HG03108 (cell line): Measurements from ENCODE around the gene MICA.
"Not testable (repeated sequence)": the region's sequence is repeated elsewhere in the genome, so short reads cannot be mapped to it uniquely, and the experiment has no call there.

Experiments used
- ATAC-seq: cut with Tn5 transposase; IDR thresholded peaks from one replicate; pipeline ENCODE4 v1.9.1; 2021; ENCODE audit warnings: moderate library complexity; ENCODE audit not compliant: unreplicated experiment

MICA gene

DNA sequence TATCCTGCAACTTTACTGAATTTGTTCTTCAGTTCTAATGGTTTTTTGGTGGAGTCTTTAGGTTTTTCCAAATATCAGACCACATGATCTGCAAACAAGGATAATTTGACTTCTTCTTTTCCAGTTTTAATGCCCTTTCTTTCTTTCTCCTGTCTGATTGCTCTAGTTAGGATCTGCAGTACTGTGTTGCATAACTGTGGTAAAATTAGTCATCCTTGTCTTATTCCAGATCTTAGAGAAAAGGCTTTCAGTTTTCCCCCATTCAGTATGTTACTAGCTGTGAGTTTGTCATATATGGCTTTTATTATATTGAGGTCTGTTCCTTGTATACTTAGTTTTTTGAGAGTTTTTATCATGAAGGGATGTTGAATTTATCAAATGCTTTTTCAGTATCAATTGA, 4.3 kb downstream of the MICA start:
- no peak for ATAC-seq

DNA sequence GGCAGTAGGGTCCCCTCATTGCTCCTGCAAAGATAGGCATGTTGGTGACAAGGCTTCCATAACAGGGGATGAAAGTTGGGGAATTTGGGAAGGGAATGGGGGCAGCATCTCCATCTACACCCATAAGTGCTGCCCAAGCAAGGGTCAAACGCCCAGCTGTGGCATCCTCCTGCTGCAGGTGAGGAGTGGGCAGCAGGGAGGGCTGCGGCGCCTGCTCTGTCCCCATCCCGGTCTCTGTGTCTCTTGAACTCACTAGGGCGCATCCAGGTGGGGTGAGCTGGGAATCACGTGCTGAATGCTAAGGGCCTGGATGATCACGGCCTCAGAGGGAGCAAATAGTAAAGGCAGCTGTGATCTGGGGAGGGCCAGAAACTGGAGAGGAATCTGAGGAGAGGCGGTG, 9.1 kb downstream of the MICA start:
- no peak for ATAC-seq

DNA sequence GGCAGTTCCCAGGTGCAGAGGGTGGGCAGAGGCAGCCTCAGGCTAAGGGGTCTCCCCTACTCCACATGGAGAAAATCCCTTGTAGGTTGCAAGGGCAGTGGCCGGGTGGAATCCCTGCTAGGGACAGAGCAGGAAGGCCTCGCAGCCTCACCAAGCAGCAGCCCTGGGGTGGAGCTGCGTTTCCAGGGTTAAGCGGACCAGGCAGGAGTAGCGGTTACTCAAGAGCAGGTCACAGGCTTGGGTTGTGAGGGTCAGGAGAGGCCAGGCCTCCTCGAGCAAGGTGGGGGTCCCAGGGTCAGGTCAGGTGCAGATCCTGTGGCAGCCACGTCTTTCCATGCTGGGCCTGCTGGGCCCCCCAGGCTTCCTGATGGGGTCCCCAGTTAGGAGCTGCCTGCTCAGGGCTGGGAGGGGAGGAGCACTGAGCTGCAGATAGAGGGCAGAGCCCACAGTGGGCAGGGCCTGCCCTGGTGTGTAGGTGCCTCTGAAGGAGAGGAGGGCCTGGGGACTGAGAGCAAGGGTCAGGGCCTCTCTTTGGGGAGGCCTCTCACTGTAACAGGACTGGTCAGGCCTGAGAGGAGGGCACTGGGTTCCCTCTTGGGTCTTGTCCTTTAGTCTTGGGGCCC, 10.9 kb downstream of the MICA start:
- ATAC-seq: not testable (repeated sequence)

DNA sequence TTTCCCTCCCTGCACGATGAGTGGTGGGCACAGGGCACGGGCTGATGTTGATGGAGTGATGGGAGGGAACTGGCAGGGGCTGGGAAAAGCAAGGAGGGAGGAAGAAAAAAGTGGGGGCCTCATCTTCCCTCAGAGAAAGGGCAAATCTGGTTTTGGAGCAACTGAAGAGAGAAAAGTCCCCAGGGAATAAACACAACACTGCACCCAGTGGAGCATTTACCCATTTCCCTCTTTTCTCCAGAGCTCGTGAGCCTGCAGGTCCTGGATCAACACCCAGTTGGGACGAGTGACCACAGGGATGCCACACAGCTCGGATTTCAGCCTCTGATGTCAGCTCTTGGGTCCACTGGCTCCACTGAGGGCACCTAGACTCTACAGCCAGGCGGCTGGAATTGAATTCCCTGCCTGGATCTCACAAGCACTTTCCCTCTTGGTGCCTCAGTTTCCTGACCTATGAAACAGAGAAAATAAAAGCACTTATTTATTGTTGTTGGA, 11.4 kb downstream of the MICA start:
- ATAC-seq: no peak

DNA sequence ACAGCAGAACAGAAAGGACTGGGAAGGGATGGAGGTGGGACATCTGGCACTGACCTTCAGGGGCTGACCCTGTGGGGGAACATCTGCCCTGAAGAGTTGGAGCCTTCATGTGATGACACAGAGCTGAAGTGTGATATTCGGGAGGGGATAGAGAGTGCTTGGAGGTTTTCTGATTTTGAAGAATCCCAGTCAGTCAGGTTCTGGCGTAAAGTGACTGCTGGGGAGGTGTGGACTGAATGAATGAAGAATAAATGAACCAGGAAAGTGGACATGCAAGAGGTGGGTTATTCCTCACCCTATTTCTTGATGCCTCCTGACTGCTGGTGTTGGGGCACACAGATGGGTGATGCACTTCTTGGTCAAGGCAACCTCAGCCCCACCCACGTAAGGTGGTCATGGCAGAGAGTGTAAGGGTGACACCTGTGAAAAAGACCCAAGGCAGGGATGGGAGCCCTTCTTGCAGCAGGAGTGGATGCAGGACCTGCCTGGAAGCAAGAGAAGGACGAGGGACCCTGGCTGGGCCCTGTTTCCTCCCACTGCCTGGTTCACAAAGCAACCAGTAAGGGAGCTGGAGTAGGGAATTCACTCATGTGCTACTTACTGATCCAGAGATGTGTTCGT, 13.1 kb downstream of the MICA start:
- no peak for ATAC-seq

DNA sequence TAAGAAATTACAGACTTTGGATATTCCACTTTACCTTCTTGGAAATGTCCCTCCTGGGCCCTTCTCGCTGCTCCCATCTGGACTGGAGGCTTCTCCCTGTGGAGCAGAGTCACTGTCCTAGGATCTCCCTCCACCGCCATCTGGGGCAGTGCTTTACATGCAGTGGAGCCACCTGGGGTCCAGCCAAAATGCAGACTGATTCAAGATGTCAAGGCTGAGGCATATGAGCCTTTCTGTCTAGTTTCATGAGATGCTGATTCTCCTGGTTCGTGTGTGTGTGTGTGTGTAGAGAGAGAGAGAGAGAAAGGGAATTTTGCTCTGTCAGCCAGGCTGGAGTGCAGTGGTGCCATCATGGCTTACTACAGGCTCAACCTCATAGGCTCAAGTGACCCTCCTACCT, 14.9 kb downstream of the MICA start:
- ATAC-seq: no peak

DNA sequence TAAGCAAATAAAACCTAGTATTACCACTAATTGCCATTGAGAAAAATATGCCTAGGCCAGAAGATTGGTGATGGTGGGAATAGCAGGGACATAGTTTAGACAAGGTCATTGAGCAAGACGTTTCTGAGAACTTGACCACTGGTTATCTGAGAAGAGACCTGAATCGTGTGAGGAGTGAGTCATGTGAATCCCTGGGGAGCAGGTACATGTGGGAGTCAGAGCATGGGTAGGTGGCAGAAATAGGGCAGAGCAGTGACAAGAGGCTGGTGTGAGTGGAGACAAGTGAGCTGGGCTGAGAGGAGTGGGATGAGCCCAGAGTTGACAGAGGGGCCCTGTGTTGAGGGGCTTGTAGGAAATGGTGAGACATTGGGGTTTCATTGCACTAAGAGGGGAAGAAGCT, 16.4 kb downstream of the MICA start:
- no peak for ATAC-seq

DNA sequence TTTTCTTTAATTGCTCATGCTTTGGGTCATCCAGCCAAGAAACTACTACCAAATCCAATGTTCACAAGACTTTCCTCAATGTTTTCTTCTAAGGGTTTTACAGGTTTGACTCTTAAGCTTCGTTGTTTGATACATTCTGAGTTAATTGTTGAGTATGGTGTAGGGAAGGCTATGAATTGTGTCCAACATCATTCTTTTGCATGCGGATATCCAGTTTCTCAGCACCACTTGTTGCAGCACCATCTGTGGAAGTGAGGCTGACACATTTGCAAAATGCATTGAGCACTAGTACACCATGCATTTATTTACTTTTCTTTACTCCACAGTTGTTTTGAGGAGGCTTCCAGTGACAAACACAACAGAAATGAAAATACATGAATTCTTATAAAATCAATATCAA, 17.2 kb downstream of the MICA start:
- ATAC-seq: no peak

DNA sequence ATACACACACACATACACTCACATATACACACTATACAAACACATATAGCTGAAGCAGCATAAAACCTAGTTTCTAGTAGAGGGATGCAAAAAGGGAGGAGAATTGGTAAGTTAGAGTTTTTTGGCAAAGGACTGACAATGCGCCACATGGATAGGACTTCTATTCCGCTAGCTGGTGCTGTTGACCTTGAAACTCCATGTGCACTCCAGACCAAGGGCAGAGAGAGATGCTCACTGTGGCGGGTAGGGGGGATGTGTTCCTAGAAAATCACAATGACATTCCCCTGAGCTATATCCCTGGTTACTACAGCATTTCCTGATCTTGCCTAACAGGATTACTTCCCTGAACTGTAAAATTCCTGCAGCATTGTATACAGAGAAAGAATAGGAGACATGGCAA, 19.2 kb downstream of the MICA start:
- no peak for ATAC-seq

DNA sequence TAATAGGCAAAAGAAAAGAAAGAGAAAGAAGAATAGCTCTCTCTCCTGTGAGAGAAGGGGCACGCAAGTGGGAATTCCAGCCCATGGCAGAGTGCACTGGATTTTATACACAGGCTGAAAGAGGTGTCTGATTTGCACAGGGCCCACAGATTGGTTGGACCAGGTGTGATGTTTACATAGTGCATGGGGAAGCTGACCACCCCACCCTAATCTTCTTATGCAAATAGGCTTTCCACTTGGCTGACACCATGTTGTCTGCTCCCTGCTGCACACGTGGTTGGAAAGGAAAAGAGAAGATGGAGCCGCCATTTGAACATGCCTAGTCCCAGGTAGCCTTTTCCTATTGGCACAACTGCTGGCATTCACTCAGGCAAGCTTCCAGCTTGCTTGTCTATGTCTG, 20.2 kb downstream of the MICA start:
- no peak for ATAC-seq

DNA sequence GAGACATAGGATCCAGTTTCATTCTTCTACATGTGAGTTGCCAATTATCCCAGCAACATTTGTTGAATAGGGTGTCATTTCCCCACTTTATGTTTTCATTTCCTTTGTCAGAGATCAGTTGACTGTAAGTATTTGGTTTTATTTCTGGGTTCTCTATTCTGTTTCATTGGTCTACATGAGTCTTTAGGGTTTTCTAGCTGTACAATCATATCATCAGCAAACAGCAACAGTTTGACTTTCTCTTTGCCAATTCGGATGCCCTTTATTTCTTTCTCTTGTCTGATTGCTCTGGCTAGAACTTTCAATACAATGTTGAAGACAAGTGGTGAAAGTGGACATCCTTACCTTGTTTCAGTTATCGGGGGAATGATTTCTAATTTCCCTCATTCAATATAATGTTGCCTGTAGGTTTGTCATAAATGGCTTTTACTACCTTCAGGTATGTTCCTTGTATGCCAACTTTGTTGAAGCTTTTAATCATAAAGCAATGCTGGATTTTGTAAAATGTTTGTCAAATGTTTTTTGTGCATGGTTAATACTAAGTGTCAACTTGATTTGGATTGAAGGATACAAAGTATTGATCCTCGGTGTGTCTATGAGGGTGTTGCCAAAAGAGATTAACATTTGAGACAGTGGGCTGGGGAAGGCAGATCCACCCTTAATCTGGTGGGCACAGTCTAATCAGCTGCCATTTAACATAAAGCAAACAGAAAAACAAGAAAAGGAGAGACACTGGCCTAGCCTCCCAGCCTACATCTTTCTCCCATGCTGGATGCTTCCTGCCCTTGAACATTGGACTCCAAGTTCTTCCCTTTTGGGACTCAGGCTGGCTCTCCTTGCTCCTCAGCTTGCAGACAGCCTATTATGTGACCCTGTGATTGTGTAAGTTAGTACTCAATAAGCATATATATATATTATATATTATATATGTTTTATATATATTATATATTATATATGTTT, 23.3 kb downstream of the MICA start:
- no peak for ATAC-seq

DNA sequence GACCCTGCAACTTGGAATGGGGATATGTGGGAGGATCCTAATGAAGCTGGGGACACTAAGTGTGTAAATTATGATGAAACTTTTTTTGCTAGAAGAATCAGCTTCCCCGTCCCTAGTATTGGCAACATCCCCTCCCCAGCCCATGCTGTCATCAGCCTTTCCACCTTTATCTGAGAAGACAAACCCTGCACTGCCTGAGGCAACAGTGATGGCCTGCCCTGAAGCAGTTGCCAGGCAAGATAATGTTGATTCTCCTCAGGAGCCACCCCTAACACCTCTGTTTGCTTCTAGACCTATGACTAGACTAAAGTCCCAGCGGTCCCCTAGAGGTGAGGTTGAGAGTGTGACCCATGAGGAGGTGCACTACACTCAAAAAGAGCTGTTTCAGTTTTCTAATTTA, 27.1 kb downstream of the MICA start:
- no peak for ATAC-seq

DNA sequence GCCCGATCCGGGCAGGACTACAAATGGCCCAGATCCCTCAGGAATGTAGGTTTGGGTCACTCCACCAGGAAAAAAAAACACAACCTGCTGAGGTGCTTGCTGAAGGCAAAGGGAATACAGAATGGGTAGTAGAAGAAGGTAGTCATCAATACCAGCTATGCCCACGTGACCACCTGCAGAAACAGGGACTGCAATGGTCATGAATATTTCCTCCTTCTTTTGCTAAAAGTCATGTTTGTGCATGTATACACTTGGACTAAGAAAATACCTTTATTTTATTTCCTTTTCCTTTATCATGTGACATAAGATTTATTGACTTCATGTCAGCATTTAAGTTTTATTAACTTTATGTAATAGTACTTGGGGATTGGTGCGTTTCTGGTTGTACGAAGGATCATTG, 31.7 kb downstream of the MICA start:
- ATAC-seq: not testable (repeated sequence)

DNA sequence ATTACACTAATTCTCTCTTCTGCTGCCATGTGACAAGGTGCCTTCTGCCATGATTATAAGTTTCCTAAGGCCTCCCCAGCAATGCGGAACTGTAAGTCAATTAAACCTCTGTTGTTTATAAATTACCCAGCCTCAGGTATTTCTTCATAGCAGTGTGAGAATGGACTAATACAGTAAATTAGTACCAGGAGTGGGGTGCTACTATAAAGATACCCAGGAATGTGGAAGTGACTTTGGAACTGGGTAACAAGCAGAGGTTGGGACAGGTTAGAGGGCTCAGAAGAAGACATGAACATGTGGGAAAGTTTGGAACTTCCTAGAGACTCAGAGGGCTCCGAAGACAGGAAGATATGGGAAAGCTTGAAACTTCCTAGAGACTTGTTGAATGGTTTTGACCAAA, 34.8 kb downstream of the MICA start:
- ATAC-seq: no peak

DNA sequence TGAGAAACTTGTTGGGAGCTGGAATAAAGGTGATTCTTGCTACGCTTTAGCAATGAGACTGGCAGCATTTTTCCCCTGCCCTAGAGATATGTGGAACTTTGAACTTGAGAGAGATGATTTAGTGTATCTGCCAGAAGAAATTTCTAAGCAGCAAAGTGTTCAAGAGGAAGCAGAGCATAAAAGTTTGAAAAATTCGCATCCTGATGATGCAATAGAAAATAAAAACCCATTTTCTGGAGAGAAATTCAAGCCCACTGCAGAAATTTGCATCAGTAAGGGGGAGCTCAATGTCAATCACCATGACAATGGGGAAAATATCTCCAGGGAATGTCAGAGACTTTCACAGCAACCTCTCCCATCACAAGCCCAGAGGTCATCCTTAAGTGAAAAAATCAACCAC, 35.3 kb downstream of the MICA start:
- ATAC-seq: no peak

DNA sequence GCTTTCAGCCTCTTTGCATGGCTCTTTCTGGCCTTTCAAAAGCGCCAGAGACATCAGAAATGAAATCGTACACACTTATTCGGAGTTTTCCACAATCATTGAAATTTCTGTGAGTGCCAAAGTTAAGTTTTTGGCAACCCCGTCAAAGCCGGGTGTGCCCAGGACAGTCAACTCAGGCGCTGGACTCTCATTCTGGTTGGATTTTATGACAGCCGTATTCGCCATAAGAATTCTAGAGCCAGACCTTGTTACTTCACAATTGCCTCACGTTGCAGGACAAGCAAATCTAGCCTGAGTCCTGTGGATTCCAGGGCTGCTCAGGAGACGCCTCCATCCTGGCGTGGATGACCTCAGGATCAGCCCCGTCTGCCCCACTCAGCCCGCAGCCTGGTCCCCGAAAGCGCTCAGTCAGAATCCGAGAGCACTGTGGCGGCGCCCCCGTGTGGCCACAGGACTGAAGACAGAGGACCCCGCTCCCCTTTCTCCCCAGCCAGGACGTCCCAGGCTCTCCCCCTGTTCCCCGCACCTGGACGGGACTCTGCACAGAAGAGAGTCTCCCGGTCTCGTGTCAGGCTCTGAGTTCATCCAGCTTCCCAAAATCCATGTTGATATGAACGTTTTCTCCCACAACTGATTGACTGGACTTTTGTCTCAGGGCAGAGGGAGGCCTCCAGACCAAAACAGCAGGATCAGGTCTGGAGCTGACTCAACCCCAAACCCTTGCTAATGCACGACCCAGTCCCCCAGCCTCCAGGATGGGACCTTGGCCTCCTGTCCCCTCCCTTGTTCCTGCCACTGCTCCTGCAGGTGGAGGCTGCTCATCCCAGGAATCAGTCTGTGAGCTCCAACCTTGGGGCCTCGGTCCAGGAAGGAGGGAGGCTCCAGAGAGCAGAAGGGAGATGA, 38.2 kb downstream of the MICA start:
- ATAC-seq: no peak

DNA sequence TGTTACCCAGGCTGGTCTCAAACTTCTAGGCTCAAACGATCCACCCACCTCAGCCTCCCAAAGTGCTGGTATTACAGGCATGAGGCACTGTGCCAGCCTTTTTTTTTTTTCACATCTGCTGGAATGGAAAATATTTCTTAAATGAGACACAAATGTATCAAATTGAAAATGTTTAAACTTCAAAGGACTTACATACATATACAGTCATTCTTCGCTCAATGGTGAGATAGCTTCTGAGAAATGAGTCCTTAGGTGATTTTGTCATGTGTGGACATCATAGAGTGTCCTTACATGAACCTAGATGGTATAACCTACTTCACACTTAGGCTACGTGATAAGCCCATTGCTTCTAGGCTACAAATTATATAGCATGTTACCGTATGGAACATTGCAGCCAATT, 43.1 kb downstream of the MICA start:
- no peak for ATAC-seq

DNA sequence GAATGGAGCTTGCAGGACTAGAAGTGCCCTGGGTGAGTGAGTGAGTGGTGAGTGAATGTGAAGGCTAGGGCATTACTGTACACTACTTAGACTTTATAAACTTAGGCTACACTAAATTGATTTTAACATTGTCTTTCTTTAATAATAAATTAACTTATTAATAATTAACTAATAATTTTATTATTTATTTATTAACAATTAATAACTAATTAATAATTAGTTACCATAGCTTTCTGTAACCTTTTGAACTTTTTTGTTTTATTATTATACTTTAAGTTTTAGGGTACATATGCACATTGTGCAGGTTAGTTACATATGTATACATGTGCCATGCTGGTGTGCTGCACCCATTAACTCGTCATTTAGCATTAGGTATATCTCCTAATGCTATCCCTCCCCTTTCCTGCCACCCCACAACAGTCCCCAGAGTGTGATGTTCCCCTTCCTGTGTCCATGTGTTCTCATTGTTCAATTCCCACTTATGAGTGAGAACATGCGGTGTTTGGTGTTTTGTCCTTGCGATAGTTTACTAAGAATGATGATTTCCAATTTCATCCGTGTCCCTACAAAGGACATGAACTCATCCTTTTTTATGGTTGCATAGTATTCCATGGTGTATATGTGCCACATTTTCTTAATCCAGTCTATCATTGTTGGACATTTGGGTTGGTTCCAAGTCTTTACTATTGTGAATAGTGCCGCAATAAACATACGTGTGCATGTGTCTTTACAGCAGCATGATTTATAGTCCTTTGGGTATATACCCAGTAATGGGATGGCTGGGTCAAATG, 43.8 kb downstream of the MICA start:
- not testable (repeated sequence) for ATAC-seq

DNA sequence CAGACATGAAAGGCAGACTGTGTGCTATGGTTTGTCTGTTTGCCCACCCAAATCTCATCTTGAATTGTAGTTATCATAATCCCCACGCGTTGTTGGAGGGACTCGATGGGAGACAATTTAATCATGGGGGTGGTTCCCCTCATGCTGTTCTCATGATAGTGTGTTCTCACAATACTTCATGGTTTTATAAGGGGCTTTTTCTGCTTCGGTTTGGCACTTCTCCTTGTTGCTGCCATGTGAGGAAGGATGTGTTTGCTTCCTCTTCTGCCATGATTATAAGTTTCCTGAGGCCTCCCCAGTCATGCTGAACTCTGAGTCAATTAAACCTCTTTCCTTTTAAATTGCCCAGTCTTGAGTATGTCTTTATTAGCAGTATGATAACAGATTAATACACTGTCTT, 47.4 kb downstream of the MICA start:
- no peak for ATAC-seq

DNA sequence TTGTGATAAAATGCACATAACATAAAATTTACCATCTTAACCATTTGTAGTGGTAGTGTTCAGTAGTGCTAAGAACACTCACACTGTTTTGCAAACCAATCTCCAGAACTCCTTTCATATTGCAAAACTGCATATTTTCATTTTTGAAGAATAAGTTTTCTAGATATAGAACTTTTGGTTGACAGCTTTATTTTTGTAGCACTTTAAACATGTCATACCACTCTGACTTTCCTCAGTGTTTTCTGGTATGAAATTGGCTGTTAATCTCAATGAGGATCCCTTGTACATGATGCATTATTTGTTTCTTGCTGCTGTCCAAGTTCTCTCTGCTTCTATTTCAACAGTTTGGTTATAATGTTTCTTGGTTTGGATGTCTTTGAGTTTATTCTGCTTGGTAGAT, 49.5 kb downstream of the MICA start:
- ATAC-seq: no peak
